GM23248 (cell line): ENCODE measurements around the gene TNNI3K. TPM values are rescaled to one million over a fixed set of nuclear protein-coding genes. Genes with fewer than 3 reads are reported as not detected.

Experiments
- DNase-seq: peaks from one replicate; pipeline ENCODE4 v3.0.0-alpha.2; 2015
- H2AFZ ChIP-seq: fragments of 200-600 bp; sonication (generic); 2 replicates; pipeline ENCODE4 v1.6.1; 2016; ENCODE audit warnings: antibody characterized with exemption
- H3F3A ChIP-seq: fragments of 200-600 bp; sonication (generic); 2 replicates; pipeline ENCODE4 v1.6.1; 2016; ENCODE audit warnings: mild to moderate bottlenecking, antibody characterized with exemption, mixed run types; ENCODE audit not compliant: insufficient read depth
- H3K27ac ChIP-seq: fragments of 200-600 bp; sonication (generic); 2 replicates; pipeline ENCODE4 v1.5.1; 2016; ENCODE audit warnings: mild to moderate bottlenecking
- H3K27me3 ChIP-seq: fragments of 200-600 bp; sonication (generic); replicated peaks from 2 replicates; pipeline ENCODE4 v1.6.1; 2016; ENCODE audit warnings: mild to moderate bottlenecking; ENCODE audit not compliant: insufficient read depth
- H3K36me3 ChIP-seq: fragments of 200-600 bp; sonication (generic); 2 replicates; pipeline ENCODE4 v1.6.1; 2016; ENCODE audit warnings: low read depth, mild to moderate bottlenecking
- H3K4me1 ChIP-seq: fragments of 200-600 bp; sonication (generic); 2 replicates; pipeline ENCODE4 v1.6.1; 2016; ENCODE audit warnings: mild to moderate bottlenecking; ENCODE audit not compliant: insufficient read depth
- H3K4me2 ChIP-seq: fragments of 200-600 bp; sonication (generic); one replicate; pipeline ENCODE4 v1.6.1; 2016; ENCODE audit warnings: mild to moderate bottlenecking; ENCODE audit not compliant: unreplicated experiment
- H3K4me3 ChIP-seq: fragments of 200-600 bp; sonication (generic); 2 replicates; pipeline ENCODE4 v1.5.1; 2016; ENCODE audit warnings: mild to moderate bottlenecking
- H3K79me2 ChIP-seq: fragments of 200-600 bp; sonication (generic); 2 replicates; pipeline ENCODE4 v1.6.1; 2016; ENCODE audit warnings: mild to moderate bottlenecking; ENCODE audit not compliant: insufficient read depth
- H3K9ac ChIP-seq: fragments of 200-600 bp; sonication (generic); 2 replicates; pipeline ENCODE4 v1.6.1; 2016; ENCODE audit warnings: mild to moderate bottlenecking
- H3K9me2 ChIP-seq: fragments of 200-600 bp; sonication (generic); 2 replicates; pipeline ENCODE4 v1.6.1; 2016; ENCODE audit warnings: mixed run types, mild to moderate bottlenecking, moderate library complexity; ENCODE audit not compliant: insufficient read depth
- H3K9me3 ChIP-seq: fragments of 200-600 bp; sonication (generic); one replicate; pipeline ENCODE4 v1.6.1; 2017; ENCODE audit warnings: low read depth
- H4K20me1 ChIP-seq: fragments of 200-600 bp; sonication (generic); 2 replicates; pipeline ENCODE4 v1.6.0; 2016; ENCODE audit not compliant: insufficient read depth
- EZH2 ChIP-seq: fragments of 200-600 bp; sonication (generic); IDR thresholded peaks from 2 replicates; pipeline ENCODE4 v1.6.1; 2018; ENCODE audit warnings: antibody characterized with exemption, mild to moderate bottlenecking; ENCODE audit not compliant: insufficient read depth, poor library complexity, severe bottlenecking
- EZH2phosphoT487 ChIP-seq: fragments of 200-600 bp; sonication (generic); IDR thresholded peaks from 2 replicates; pipeline ENCODE4 v1.6.1; 2018; ENCODE audit warnings: antibody characterized with exemption, moderate library complexity, mild to moderate bottlenecking, low read depth; ENCODE audit not compliant: insufficient read depth
- WGBS, 2 experiments: methylation state at CpG; one replicate each; pipeline ENCODE4 v1.1.6; 2015 to 2017; ENCODE audit warnings: low lambda C conversion rate in 2 of 2, low coverage in 1 of 2; ENCODE audit errors: missing lambda C conversion rate in 2 of 2; 5-methylcytosine and 5-hydroxymethylcytosine counted together
- in situ Hi-C: fragments of 300-500 bp; cut with MboI; formaldehyde crosslinking; loops from 2 replicates; pipeline ENCODE4 v1.15.0; 2020
- polyA plus RNA-seq: library from polyadenylated mRNA; unstranded; fragments of >200 nt; fragmentation: Nextera tagmentation; extraction: Ambion mirVana; gene quantifications from 2 replicates; pipeline ENCODE4 v1.2.1, GENCODE V29; 2016
- total RNA-seq: library from RNA; depleted of rRNA; stranded (reverse); fragments of >200 nt; shearing (Covaris generic); gene quantifications from 2 replicates; pipeline ENCODE4 v1.2.3, GENCODE V29; 2014

TNNI3K gene
- total and polyA plus RNA-seq, 2 experiments from 2014 or later = not detected

DNA sequence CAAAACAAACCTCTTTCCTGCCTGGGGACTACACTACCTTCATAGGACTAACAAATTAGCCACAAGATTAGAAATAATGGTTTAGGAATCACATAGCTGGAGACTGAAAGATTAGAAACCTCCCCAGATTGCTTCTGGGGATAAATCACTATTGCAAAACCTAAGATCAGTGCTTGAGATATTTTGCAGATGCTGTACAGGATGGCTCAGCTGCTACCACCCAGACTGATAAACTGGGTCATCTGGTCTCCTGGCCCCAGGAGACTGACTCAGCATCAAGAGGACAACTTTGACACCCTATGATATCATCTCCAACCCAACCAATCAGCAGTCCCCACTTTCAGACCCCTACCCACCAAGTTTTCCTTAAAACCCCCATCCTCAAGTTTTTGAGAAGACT, 140.2 kb downstream of the TNNI3K start:
- DNase-seq = no peak
- no peak overlapping the region for H3K27ac ChIP-seq

GRCh38 chr1:74380252-74380651, 145.1 kb downstream of the TNNI3K start:
- WGBS, 2 experiments = 70 to 71% methylated on average over 9 of the region's 9 CpGs
- H3K79me2 ChIP-seq = no peaks in the 10 kb centered on the region
- H3K27me3 ChIP-seq = no peaks in the 10 kb centered on the region
- no peak overlapping the region for H3K4me3 ChIP-seq
- H3K36me3 ChIP-seq = no peaks in the 10 kb centered on the region
- H3K9me3 ChIP-seq = no peaks in the 10 kb centered on the region
- no peaks in the 10 kb centered on the region for H4K20me1 ChIP-seq
- H3K9me2 ChIP-seq = no peaks in the 10 kb centered on the region
- in situ Hi-C loops = no loop called here
- no peak overlapping the region for H3K4me2 ChIP-seq
- DNase-seq = no peak
- H3K9ac ChIP-seq = no peak overlapping the region
- H3F3A ChIP-seq = no peaks in the 10 kb centered on the region
- H3K27ac ChIP-seq = no peak overlapping the region
- H3K4me1 ChIP-seq = no peaks in the 10 kb centered on the region
- H2AFZ ChIP-seq = no peak overlapping the region
- no peak for TF ChIP-seq EZH2phosphoT487
- no peak for TF ChIP-seq EZH2

More for the DNA sequence above, 140.2 kb downstream of the TNNI3K start:
- Histone ChIP-seq H2AFZ (no peak overlapping the region), H3K9ac (no peak overlapping the region), H3K27me3 (no peaks in the 10 kb centered on the region), H3K4me2 (no peak overlapping the region), H3K79me2 (no peaks in the 10 kb centered on the region), H3K4me3 (no peak overlapping the region), H4K20me1 (no peaks in the 10 kb centered on the region), H3K9me2 (no peaks in the 10 kb centered on the region), H3K4me1 (no peaks in the 10 kb centered on the region), H3K9me3 (no peaks in the 10 kb centered on the region), H3F3A (no peaks in the 10 kb centered on the region), H3K36me3 (no peaks in the 10 kb centered on the region)
- no peak for TF ChIP-seq EZH2phosphoT487
- TF ChIP-seq EZH2 = no peak
- in situ Hi-C loops = no loop called here

- H3K9me3 ChIP-seq = no peaks in the 10 kb centered on the region
- DNase-seq = no peak
- no peak overlapping the region for H3K4me2 ChIP-seq
- no peak overlapping the region for H3K4me3 ChIP-seq
- H3K27me3 ChIP-seq = no peaks in the 10 kb centered on the region
- H3K9me2 ChIP-seq = no peaks in the 10 kb centered on the region
- H3K79me2 ChIP-seq = no peaks in the 10 kb centered on the region
- H3K36me3 ChIP-seq = no peaks in the 10 kb centered on the region
- H3K4me1 ChIP-seq = no peaks in the 10 kb centered on the region
- no peaks in the 10 kb centered on the region for H3F3A ChIP-seq
- H3K27ac ChIP-seq = no peak overlapping the region
- in situ Hi-C loops = no loop called here
- H4K20me1 ChIP-seq = no peaks in the 10 kb centered on the region
- no peak overlapping the region for H3K9ac ChIP-seq
- no peak overlapping the region for H2AFZ ChIP-seq
- TF ChIP-seq EZH2phosphoT487 = no peak
- 10 to 19% methylated on average over 2 of the region's 2 CpGs for WGBS, 2 experiments
These were observed 153.7 kb downstream of the TNNI3K start for GRCh38 chr1:74388855-74389254.

DNA sequence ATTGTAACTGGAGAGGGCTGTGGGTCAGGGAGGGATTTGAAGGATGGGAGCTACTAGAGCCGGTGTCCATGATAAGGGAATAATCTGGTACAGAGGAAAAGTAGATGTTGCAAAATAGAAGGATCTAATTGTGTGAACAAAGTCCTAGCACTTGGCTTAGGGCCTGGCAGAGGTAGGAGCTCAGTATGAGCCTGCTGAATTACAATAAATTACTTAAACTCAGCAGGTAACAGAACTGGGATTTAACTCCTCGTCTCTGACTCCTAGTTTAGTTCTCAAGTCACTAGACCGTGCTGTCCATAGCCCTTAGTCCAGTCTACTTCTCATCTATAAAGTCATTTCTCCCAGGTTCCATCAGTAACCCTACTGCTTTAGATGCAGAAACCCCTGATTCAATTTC, 157.0 kb downstream of the TNNI3K start:
- no peaks in the 10 kb centered on the region for H3K27me3 ChIP-seq
- no peaks in the 10 kb centered on the region for H4K20me1 ChIP-seq
- H3K27ac ChIP-seq = no peak overlapping the region
- no peaks in the 10 kb centered on the region for H3F3A ChIP-seq
- H3K36me3 ChIP-seq = no peaks in the 10 kb centered on the region
- no peaks in the 10 kb centered on the region for H3K4me1 ChIP-seq
- no peaks in the 10 kb centered on the region for H3K79me2 ChIP-seq
- 29 to 37% methylated on average over 3 of the region's 3 CpGs for WGBS, 2 experiments
- TF ChIP-seq EZH2 (no peak), EZH2phosphoT487 (no peak)
- H2AFZ ChIP-seq = no peak overlapping the region
- no peak overlapping the region for H3K4me2 ChIP-seq
- DNase-seq = no peak
- H3K9ac ChIP-seq = no peak overlapping the region
- no peak overlapping the region for H3K4me3 ChIP-seq
- H3K9me3 ChIP-seq = no peaks in the 10 kb centered on the region
- in situ Hi-C loops = no loop called here
- H3K9me2 ChIP-seq = no peaks in the 10 kb centered on the region

DNA sequence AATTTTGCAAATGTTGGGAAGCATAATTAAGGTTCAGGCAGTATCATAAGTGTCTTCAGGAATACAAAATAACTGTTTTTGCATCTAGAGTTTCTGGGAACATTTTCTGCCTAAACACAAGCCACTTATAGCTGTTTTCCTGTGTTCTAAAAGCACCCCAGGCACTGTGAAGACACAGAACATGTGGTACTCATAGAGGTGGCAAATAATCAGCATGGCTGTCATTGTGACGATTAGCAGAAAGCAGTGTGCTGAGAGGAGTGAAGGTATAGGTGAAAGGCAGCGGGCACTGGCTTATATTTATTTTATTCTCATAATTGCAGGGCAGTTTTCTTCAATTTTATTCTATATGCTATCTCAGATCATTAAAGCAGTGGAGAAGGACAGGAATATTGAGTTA, 157.7 kb downstream of the TNNI3K start:
- Histone ChIP-seq H3K4me3 (no peak overlapping the region), H3K36me3 (no peaks in the 10 kb centered on the region), H3K79me2 (no peaks in the 10 kb centered on the region), H3F3A (no peaks in the 10 kb centered on the region), H3K27me3 (no peaks in the 10 kb centered on the region), H2AFZ (no peak overlapping the region), H3K9ac (no peak overlapping the region), H3K4me1 (no peaks in the 10 kb centered on the region), H3K9me3 (no peaks in the 10 kb centered on the region), H4K20me1 (no peaks in the 10 kb centered on the region), H3K4me2 (no peak overlapping the region), H3K27ac (no peak overlapping the region), H3K9me2 (no peaks in the 10 kb centered on the region)
- TF ChIP-seq EZH2phosphoT487 (no peak), EZH2 (no peak)
- 2% methylated on average over 2 of the region's 2 CpGs for WGBS, 2 experiments
- in situ Hi-C loops = no loop called here
- DNase-seq = no peak
